ENCODE measurements around the gene DYNC1I1. TPM values are rescaled to one million over a fixed set of nuclear protein-coding genes. Genes with fewer than 3 reads are reported as not detected.

The DYNC1I1 gene
- polyA plus RNA-seq, 1 donor from 2014 or later = 28.9 TPM

GRCh38 chr7:95793658-95794057 is 21.3 kb downstream of the DYNC1I1 start (continued):
- TF ChIP-seq EP300 (conservative IDR thresholded peaks at IDR 0.05; ENCODE audit: poor library complexity, severe bottlenecking) = no peak
- TF ChIP-seq TAF1 (IDR thresholded peaks at IDR 0.05; ENCODE audit: low read depth) = no peak

GRCh38 chr7:95794917-95795515 is 22.7 kb downstream of the DYNC1I1 start:
- no peaks in the 10 kb centered on the region for H3F3A ChIP-seq (ENCODE audit: insufficient read depth, low read length, poor library complexity, severe bottlenecking)
- H3K27ac ChIP-seq (ENCODE audit: low read length) = no peak overlapping the region
- H3K36me3 ChIP-seq (ENCODE audit: insufficient read depth, low read length) = no peaks in the 10 kb centered on the region
- no peak overlapping the region for H3K4me3 ChIP-seq (ENCODE audit: low read length)
- no peaks in the 10 kb centered on the region for H3K79me2 ChIP-seq (replicated peaks; ENCODE audit: insufficient read depth, low read length)
- TF ChIP-seq EZH2 (IDR thresholded peaks at IDR 0.05; ENCODE audit: borderline replicate concordance, insufficient read depth, low read length, poor library complexity, severe bottlenecking) (no peak), RAD21 (conservative IDR thresholded peaks at IDR 0.05) (no peak), EP300 (conservative IDR thresholded peaks at IDR 0.05; ENCODE audit: poor library complexity, severe bottlenecking) (no peak), MXI1 (conservative IDR thresholded peaks at IDR 0.05; ENCODE audit: poor library complexity, severe bottlenecking) (no peak), TAF1 (IDR thresholded peaks at IDR 0.05; ENCODE audit: low read depth) (no peak), CTCF (IDR thresholded peaks at IDR 0.05; ENCODE audit: poor library complexity, severe bottlenecking) (no peak), SMC3 (conservative IDR thresholded peaks at IDR 0.05; ENCODE audit: poor library complexity) (no peak), POLR2AphosphoS5 (IDR thresholded peaks at IDR 0.05) (no peak)
- TF ChIP-seq, protein P1, sequence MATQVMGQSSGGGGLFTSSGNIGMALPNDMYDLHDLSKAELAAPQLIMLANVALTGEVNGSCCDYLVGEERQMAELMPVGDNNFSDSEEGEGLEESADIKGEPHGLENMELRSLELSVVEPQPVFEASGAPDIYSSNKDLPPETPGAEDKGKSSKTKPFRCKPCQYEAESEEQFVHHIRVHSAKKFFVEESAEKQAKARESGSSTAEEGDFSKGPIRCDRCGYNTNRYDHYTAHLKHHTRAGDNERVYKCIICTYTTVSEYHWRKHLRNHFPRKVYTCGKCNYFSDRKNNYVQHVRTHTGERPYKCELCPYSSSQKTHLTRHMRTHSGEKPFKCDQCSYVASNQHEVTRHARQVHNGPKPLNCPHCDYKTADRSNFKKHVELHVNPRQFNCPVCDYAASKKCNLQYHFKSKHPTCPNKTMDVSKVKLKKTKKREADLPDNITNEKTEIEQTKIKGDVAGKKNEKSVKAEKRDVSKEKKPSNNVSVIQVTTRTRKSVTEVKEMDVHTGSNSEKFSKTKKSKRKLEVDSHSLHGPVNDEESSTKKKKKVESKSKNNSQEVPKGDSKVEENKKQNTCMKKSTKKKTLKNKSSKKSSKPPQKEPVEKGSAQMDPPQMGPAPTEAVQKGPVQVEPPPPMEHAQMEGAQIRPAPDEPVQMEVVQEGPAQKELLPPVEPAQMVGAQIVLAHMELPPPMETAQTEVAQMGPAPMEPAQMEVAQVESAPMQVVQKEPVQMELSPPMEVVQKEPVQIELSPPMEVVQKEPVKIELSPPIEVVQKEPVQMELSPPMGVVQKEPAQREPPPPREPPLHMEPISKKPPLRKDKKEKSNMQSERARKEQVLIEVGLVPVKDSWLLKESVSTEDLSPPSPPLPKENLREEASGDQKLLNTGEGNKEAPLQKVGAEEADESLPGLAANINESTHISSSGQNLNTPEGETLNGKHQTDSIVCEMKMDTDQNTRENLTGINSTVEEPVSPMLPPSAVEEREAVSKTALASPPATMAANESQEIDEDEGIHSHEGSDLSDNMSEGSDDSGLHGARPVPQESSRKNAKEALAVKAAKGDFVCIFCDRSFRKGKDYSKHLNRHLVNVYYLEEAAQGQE (IDR thresholded peaks at IDR 0.05; ENCODE audit: borderline replicate concordance) = no peak
- no peak overlapping the region for H2AFZ ChIP-seq (ENCODE audit: low read depth, low read length)
- no peaks in the 10 kb centered on the region for H3K9me3 ChIP-seq (ENCODE audit: low read length)
- no peak overlapping the region for H3K9ac ChIP-seq (ENCODE audit: low read length)
- H4K20me1 ChIP-seq (ENCODE audit: insufficient read depth) = no peaks in the 10 kb centered on the region
- H3K27me3 ChIP-seq (ENCODE audit: insufficient read depth, low read depth, low read length) = no peaks in the 10 kb centered on the region
- H3K4me2 ChIP-seq (ENCODE audit: low read length) = no peak overlapping the region
- H3K9me2 ChIP-seq (ENCODE audit: insufficient read depth, low read length) = no peaks in the 10 kb centered on the region

DNA sequence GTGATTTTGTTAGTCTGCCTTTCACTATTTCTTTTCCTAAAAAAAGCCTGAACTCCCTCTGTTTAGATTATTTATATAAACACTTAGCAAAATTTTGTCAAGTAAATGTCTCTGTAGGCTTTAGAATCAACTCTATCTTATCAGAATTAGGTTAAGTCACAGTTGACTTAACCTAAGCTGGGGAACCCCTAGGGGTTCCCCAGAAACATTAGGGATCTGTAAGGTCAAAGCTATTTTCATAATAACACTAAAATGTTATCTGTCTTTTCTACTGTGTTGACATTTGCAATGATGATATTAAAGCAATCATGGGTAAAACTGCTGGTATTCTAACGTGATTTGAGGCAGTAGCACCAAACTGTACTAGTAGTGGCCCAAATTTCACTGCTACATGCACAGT is 24.3 kb downstream of the DYNC1I1 start:
- Histone ChIP-seq H3K4me2 (ENCODE audit: low read length) (no peak overlapping the region), H3K4me3 (ENCODE audit: low read length) (no peak overlapping the region), H4K20me1 (ENCODE audit: insufficient read depth) (no peaks in the 10 kb centered on the region), H3K9ac (ENCODE audit: low read length) (no peak overlapping the region), H3K9me3 (ENCODE audit: low read length) (no peaks in the 10 kb centered on the region), H3K9me2 (ENCODE audit: insufficient read depth, low read length) (no peaks in the 10 kb centered on the region), H3K27me3 (ENCODE audit: insufficient read depth, low read depth, low read length) (no peaks in the 10 kb centered on the region), H3F3A (ENCODE audit: insufficient read depth, low read length, poor library complexity, severe bottlenecking) (no peaks in the 10 kb centered on the region), H3K27ac (ENCODE audit: low read length) (no peak overlapping the region), H3K79me2 (replicated peaks; ENCODE audit: insufficient read depth, low read length) (no peaks in the 10 kb centered on the region), H2AFZ (ENCODE audit: low read depth, low read length) (no peak overlapping the region), H3K36me3 (ENCODE audit: insufficient read depth, low read length) (no peaks in the 10 kb centered on the region)
- TF ChIP-seq, protein P1 (IDR thresholded peaks at IDR 0.05; ENCODE audit: borderline replicate concordance) = no peak

Measured in neural cell (in vitro differentiated cells).